A673 (cell line): ENCODE data around the gene IFT25.

Source experiments
- CTCF ChIP-seq: fragments of 300-800, 200-600 bp; sonication (generic); conservative IDR thresholded peaks from 2 replicates; pipeline ENCODE4 v1.5.1; 2017; ENCODE audit warnings: low read depth, mild to moderate bottlenecking, antibody characterized with exemption, low read length, moderate library complexity, mixed read lengths
- EZH2 ChIP-seq: fragments of 200-600 bp; sonication (generic); IDR thresholded peaks from 2 replicates; pipeline ENCODE4 v1.6.1; 2017; ENCODE audit warnings: borderline replicate concordance, low read depth, mild to moderate bottlenecking, mixed read lengths, antibody characterized with exemption, low read length; ENCODE audit not compliant: poor library complexity, severe bottlenecking

GRCh38 chr1:53966794-53967193, 21.3 kb upstream of the IFT25 start:
- TF ChIP-seq CTCF (no peak), EZH2 (no peak)
